ENCODE data around the gene ZNF41.

DNA sequence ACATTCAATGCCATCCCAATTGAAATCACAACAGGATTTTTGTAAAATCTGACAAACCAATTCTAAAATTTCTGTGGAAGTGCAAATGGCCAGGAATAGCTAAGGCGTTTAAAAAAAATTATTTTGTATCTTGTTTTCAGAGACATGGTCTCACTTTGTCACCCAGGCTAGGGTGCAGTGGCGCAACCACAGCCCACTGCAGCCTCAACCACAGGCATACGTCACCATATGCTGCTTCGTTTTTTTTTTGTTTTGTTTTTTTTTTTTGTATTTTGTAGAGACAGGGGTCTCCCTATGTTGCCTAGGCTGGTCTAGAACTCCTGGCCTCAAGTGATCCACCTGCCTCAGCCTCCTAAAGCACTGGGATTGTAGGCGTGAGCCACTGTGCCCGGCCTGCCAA is 24.5 kb downstream of the ZNF41 start:
- TF ChIP-seq, protein P1, sequence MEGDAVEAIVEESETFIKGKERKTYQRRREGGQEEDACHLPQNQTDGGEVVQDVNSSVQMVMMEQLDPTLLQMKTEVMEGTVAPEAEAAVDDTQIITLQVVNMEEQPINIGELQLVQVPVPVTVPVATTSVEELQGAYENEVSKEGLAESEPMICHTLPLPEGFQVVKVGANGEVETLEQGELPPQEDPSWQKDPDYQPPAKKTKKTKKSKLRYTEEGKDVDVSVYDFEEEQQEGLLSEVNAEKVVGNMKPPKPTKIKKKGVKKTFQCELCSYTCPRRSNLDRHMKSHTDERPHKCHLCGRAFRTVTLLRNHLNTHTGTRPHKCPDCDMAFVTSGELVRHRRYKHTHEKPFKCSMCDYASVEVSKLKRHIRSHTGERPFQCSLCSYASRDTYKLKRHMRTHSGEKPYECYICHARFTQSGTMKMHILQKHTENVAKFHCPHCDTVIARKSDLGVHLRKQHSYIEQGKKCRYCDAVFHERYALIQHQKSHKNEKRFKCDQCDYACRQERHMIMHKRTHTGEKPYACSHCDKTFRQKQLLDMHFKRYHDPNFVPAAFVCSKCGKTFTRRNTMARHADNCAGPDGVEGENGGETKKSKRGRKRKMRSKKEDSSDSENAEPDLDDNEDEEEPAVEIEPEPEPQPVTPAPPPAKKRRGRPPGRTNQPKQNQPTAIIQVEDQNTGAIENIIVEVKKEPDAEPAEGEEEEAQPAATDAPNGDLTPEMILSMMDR (IDR thresholded peaks at IDR 0.05) = no peak
- no peak for TF ChIP-seq POLR2A (IDR thresholded peaks at IDR 0.05)
